ENCODE data around the gene MESD. TPM values are rescaled to one million over a fixed set of nuclear protein-coding genes. Genes with fewer than 3 reads are reported as not detected.

Gene MESD
- total RNA-seq, 1 donor, result 24.2 TPM

GRCh38 chr15:80953953-80954778, 35.5 kb downstream of the MESD start:
- no peak for TF ChIP-seq CTCF (IDR thresholded peaks at IDR 0.05; ENCODE audit: insufficient read depth, low read depth, low read length)
- peak; percentile 21 for DNase-seq (ENCODE audit: low read depth)
- H3K4me3 ChIP-seq (ENCODE audit: low read depth, low read length), result no peak overlapping the region

GRCh38 chr15:80953001-80953952, 36.3 kb downstream of the MESD start:
- no peak overlapping the region for H3K4me3 ChIP-seq (ENCODE audit: low read depth, low read length)
- peak; percentile 39 for DNase-seq (ENCODE audit: low read depth)
- TF ChIP-seq CTCF (IDR thresholded peaks at IDR 0.05; ENCODE audit: insufficient read depth, low read depth, low read length), result no peak

GRCh38 chr15:80951941-80952340, 37.7 kb downstream of the MESD start:
- H3K4me3 ChIP-seq (ENCODE audit: low read depth, low read length), result no peak overlapping the region
- no peak for TF ChIP-seq CTCF (IDR thresholded peaks at IDR 0.05; ENCODE audit: insufficient read depth, low read depth, low read length)
- no peak for DNase-seq (ENCODE audit: low read depth)

- no peak overlapping the region for H3K4me3 ChIP-seq (ENCODE audit: low read depth, low read length)
- no peak for TF ChIP-seq CTCF (IDR thresholded peaks at IDR 0.05; ENCODE audit: insufficient read depth, low read depth, low read length)
- DNase-seq (ENCODE audit: low read depth), result no peak
Observed at GRCh38 chr15:80950291-80951078, 39.1 kb downstream of the MESD start.

- no peak overlapping the region for H3K4me3 ChIP-seq (ENCODE audit: low read depth, low read length)
- no peak for DNase-seq (ENCODE audit: low read depth)
- TF ChIP-seq CTCF (IDR thresholded peaks at IDR 0.05; ENCODE audit: insufficient read depth, low read depth, low read length), result no peak
Observed at GRCh38 chr15:80949756-80950155, 39.9 kb downstream of the MESD start.

- DNase-seq (ENCODE audit: low read depth), result no peak
- TF ChIP-seq CTCF (IDR thresholded peaks at IDR 0.05; ENCODE audit: insufficient read depth, low read depth, low read length), result no peak
- H3K4me3 ChIP-seq (ENCODE audit: low read depth, low read length), result no peak overlapping the region
Observed at GRCh38 chr15:80948651-80949292, 40.8 kb downstream of the MESD start.

Data from fibroblast of villous mesenchyme (primary cell).